GM23338 (cell line): ENCODE measurements around the gene ATG7.

Experiments
- CREB1 ChIP-seq: fragments of 250-450 bp; sonication (Bioruptor Pico); IDR thresholded peaks from 2 replicates; pipeline ENCODE4 v1.5.0; 2020; ENCODE audit warnings: low read depth, mild to moderate bottlenecking, moderate library complexity
- ETS1 ChIP-seq: IDR thresholded peaks from 2 replicates; pipeline ENCODE4 v1.6.1; 2016; ENCODE audit warnings: antibody characterized with exemption
- EZH2 ChIP-seq: fragments of 200-600 bp; sonication (generic); IDR thresholded peaks from one replicate; pipeline ENCODE4 v1.8.0; 2017; ENCODE audit warnings: antibody characterized with exemption, mild to moderate bottlenecking, low read depth; ENCODE audit not compliant: unreplicated experiment
- EZH2phosphoT487 ChIP-seq: fragments of 200-600 bp; sonication (generic); IDR thresholded peaks from one replicate; pipeline ENCODE4 v1.8.1; 2018; ENCODE audit warnings: antibody characterized with exemption; ENCODE audit not compliant: unreplicated experiment
- JUNB ChIP-seq: IDR thresholded peaks from one replicate; pipeline ENCODE4 v1.6.1; 2016; ENCODE audit warnings: antibody characterized with exemption; ENCODE audit not compliant: unreplicated experiment
- NANOG ChIP-seq: IDR thresholded peaks from 2 replicates; pipeline ENCODE4 v1.6.1; 2016; ENCODE audit warnings: antibody characterized with exemption, borderline replicate concordance
- POLR2AphosphoS5 ChIP-seq: IDR thresholded peaks from 2 replicates; pipeline ENCODE4 v1.6.1; 2016; ENCODE audit warnings: antibody characterized with exemption, low read depth
- STAT1 ChIP-seq: IDR thresholded peaks from one replicate; pipeline ENCODE4 v1.6.1; 2016; ENCODE audit warnings: antibody characterized with exemption; ENCODE audit not compliant: unreplicated experiment
- TF ChIP-seq, protein P1 (sequence below): IDR thresholded peaks from one replicate; pipeline ENCODE4 v1.6.1; 2018; ENCODE audit warnings: antibody characterized with exemption; ENCODE audit not compliant: unreplicated experiment
- TF ChIP-seq, protein P2 (sequence below), 2 experiments: fragments of 200-600 bp in 1 of 2; sonication (generic) in 1 of 2; conservative IDR thresholded peaks; 2 replicates each; pipeline versions ENCODE4 v1.5.1 to v1.6.1; 2016 to 2017; ENCODE audit warnings: antibody characterized with exemption in 2 of 2, low read depth in 2 of 2, mild to moderate bottlenecking in 2 of 2, moderate library complexity in 1 of 2
- TF ChIP-seq, protein P3 (sequence below): fragments of 250-450 bp; sonication (Bioruptor Pico); IDR thresholded peaks from 2 replicates; pipeline ENCODE4 v1.5.0; 2020; ENCODE audit warnings: mild to moderate bottlenecking, moderate library complexity

GRCh38 chr3:11424277-11424676 lies 152.1 kb downstream of the ATG7 start:
- TF ChIP-seq POLR2AphosphoS5, result no peak
- TF ChIP-seq, protein P1, sequence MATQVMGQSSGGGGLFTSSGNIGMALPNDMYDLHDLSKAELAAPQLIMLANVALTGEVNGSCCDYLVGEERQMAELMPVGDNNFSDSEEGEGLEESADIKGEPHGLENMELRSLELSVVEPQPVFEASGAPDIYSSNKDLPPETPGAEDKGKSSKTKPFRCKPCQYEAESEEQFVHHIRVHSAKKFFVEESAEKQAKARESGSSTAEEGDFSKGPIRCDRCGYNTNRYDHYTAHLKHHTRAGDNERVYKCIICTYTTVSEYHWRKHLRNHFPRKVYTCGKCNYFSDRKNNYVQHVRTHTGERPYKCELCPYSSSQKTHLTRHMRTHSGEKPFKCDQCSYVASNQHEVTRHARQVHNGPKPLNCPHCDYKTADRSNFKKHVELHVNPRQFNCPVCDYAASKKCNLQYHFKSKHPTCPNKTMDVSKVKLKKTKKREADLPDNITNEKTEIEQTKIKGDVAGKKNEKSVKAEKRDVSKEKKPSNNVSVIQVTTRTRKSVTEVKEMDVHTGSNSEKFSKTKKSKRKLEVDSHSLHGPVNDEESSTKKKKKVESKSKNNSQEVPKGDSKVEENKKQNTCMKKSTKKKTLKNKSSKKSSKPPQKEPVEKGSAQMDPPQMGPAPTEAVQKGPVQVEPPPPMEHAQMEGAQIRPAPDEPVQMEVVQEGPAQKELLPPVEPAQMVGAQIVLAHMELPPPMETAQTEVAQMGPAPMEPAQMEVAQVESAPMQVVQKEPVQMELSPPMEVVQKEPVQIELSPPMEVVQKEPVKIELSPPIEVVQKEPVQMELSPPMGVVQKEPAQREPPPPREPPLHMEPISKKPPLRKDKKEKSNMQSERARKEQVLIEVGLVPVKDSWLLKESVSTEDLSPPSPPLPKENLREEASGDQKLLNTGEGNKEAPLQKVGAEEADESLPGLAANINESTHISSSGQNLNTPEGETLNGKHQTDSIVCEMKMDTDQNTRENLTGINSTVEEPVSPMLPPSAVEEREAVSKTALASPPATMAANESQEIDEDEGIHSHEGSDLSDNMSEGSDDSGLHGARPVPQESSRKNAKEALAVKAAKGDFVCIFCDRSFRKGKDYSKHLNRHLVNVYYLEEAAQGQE, result no peak
- TF ChIP-seq, protein P2, sequence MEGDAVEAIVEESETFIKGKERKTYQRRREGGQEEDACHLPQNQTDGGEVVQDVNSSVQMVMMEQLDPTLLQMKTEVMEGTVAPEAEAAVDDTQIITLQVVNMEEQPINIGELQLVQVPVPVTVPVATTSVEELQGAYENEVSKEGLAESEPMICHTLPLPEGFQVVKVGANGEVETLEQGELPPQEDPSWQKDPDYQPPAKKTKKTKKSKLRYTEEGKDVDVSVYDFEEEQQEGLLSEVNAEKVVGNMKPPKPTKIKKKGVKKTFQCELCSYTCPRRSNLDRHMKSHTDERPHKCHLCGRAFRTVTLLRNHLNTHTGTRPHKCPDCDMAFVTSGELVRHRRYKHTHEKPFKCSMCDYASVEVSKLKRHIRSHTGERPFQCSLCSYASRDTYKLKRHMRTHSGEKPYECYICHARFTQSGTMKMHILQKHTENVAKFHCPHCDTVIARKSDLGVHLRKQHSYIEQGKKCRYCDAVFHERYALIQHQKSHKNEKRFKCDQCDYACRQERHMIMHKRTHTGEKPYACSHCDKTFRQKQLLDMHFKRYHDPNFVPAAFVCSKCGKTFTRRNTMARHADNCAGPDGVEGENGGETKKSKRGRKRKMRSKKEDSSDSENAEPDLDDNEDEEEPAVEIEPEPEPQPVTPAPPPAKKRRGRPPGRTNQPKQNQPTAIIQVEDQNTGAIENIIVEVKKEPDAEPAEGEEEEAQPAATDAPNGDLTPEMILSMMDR (conservative IDR thresholded peaks at IDR 0.05; ENCODE audit: low read depth in 2 of 2), result no peak
- TF ChIP-seq STAT1, result no peak
- no peak for TF ChIP-seq EZH2
- TF ChIP-seq EZH2phosphoT487, result no peak
- TF ChIP-seq, protein P3, sequence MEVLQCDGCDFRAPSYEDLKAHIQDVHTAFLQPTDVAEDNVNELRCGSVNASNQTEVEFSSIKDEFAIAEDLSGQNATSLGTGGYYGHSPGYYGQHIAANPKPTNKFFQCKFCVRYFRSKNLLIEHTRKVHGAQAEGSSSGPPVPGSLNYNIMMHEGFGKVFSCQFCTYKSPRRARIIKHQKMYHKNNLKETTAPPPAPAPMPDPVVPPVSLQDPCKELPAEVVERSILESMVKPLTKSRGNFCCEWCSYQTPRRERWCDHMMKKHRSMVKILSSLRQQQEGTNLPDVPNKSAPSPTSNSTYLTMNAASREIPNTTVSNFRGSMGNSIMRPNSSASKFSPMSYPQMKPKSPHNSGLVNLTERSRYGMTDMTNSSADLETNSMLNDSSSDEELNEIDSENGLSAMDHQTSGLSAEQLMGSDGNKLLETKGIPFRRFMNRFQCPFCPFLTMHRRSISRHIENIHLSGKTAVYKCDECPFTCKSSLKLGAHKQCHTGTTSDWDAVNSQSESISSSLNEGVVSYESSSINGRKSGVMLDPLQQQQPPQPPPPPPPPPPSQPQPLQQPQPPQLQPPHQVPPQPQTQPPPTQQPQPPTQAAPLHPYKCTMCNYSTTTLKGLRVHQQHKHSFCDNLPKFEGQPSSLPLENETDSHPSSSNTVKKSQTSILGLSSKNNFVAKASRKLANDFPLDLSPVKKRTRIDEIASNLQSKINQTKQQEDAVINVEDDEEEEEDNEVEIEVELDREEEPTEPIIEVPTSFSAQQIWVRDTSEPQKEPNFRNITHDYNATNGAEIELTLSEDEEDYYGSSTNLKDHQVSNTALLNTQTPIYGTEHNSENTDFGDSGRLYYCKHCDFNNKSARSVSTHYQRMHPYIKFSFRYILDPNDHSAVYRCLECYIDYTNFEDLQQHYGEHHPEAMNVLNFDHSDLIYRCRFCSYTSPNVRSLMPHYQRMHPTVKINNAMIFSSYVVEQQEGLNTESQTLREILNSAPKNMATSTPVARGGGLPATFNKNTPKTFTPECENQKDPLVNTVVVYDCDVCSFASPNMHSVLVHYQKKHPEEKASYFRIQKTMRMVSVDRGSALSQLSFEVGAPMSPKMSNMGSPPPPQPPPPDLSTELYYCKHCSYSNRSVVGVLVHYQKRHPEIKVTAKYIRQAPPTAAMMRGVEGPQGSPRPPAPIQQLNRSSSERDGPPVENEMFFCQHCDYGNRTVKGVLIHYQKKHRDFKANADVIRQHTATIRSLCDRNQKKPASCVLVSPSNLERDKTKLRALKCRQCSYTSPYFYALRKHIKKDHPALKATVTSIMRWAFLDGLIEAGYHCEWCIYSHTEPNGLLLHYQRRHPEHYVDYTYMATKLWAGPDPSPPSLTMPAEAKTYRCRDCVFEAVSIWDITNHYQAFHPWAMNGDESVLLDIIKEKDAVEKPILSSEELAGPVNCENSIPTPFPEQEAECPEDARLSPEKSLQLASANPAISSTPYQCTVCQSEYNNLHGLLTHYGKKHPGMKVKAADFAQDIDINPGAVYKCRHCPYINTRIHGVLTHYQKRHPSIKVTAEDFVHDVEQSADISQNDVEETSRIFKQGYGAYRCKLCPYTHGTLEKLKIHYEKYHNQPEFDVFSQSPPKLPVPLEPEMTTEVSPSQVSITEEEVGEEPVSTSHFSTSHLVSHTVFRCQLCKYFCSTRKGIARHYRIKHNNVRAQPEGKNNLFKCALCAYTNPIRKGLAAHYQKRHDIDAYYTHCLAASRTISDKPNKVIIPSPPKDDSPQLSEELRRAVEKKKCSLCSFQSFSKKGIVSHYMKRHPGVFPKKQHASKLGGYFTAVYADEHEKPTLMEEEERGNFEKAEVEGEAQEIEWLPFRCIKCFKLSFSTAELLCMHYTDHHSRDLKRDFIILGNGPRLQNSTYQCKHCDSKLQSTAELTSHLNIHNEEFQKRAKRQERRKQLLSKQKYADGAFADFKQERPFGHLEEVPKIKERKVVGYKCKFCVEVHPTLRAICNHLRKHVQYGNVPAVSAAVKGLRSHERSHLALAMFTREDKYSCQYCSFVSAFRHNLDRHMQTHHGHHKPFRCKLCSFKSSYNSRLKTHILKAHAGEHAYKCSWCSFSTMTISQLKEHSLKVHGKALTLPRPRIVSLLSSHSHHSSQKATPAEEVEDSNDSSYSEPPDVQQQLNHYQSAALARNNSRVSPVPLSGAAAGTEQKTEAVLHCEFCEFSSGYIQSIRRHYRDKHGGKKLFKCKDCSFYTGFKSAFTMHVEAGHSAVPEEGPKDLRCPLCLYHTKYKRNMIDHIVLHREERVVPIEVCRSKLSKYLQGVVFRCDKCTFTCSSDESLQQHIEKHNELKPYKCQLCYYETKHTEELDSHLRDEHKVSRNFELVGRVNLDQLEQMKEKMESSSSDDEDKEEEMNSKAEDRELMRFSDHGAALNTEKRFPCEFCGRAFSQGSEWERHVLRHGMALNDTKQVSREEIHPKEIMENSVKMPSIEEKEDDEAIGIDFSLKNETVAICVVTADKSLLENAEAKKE (CRISPR knock-in tag), result no peak
- no peak for TF ChIP-seq ETS1
- no peak for TF ChIP-seq JUNB
- no peak for TF ChIP-seq CREB1 (CRISPR knock-in tag)
- TF ChIP-seq NANOG, result no peak
